SIG-M5 treated with dmso at 0.1 percent for 504 hours (cell line): ENCODE measurements around the gene LARP1.

Experiments
- DNase-seq: peaks from one replicate; lab custom pipeline; 2025; ENCODE audit not compliant: unreplicated experiment; lab: John Stamatoyannopoulos, UW

LARP1 gene

GRCh38 chr5:154851351-154851750 lies 96.2 kb downstream of the LARP1 start:
- no peak for DNase-seq

DNA sequence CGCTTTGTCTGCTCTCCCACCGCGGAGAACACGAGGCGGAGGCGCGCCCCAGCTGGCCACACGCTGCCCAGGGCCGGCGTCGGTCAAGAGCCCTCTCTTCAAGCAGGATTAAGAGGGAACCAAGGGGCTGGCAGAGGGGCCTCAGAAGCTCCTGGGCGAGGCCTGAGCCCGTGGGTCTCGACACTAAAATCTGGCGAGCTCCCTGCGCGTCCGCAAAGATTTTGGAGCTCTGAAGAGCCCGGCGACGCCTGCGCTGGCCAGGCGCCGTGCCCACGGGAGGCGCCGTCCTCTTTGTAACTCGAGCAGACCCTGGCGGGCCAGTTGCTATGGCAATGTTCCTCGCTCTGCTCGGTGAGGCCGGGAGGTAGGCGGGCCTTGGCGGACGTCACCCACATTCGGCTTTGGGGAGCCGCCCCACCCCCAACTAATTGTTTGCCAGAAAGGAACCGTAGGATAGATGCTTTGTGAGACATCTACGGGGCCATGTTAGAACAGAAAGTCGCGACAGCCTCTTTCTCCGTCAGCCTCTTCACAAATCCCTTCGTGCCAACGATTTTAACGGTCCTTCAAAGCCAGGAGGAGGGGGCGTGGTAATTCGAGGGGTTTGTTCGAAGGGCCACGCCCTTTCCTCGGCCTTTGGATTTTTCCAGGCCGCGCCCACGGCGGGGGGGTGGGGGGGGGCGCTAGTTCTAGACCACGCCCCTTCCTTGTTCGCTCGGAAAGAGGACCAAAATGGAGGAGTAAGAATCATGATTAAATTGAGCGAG lies 102.5 kb downstream of the LARP1 start:
- peak; percentile 96 for DNase-seq

GRCh38 chr5:154858297-154858971 lies 103.3 kb downstream of the LARP1 start, which contains the start of gene CNOT8:
TSS of gene CNOT8 (plus strand) at chr5:154858627. CDS start at chr5:154863279, 4,652 bp downstream.
- peak; percentile 98 for DNase-seq

DNA sequence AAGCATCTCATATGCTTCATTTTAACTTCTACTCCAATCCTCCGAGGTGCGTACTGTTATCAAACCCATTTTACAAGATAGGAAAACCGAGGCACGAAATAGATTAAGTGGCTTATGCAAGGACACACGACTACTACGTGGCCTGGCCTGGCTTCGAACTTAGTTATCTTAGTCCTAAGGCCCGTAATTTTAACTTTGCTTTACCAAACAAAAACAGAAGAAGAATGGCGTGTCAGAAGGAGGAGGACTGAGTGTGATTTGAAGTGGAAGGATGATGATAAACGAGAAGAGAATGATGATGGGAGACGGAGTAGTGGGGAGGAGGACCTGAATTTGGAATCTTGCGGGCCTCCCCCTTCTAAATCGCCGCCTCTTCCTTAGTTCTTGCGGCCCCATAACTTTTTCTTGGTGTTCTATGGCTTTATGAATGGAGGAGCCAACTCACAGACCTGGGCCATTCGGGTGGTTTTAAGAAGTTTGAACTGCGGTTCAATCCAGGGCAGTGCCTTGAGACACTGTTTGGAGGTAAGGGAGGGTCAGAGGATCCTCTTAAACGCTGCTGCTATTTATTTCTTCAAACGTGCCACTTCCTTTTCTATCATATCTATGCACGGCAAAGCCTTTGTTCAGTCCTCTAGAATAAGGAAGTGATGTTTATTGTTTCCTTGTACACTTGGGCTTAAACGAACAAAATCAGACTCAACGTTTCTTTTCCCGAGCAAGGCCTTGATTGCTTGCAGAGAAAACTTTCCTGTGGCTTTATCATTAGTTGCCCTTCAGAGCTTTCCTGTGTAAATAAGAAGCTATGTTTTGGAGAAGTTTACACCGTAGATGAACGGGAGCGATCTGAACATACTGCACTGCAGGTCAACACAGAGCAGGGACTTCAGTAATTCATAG lies 104.0 kb downstream of the LARP1 start:
- peak; percentile 94 for DNase-seq

- peak; percentile 84 for DNase-seq
These were observed 104.9 kb downstream of the LARP1 start for GRCh38 chr5:154860123-154860522.

GRCh38 chr5:154860765-154861164 lies 105.6 kb downstream of the LARP1 start:
- DNase-seq = peak; percentile 68

DNA sequence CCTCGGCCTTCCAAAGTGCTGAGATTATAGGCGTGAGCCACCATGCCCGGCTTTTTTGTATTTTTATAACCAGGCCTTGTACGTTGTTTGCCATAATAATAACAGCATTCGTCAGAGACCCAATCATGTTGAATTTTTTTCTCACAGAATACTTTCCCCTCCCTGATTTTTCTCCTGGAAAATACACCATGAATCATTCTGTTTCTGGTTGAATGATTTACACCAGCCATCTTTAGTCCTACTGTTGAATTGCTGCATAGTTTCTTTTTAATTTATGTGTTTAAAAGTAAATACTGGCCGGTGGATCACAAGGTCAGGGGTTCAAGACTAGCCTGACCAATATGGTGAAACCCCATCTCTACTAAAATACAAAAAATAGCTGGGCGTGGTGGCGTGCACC lies 106.8 kb downstream of the LARP1 start:
- no peak for DNase-seq

- DNase-seq = peak; percentile 72
These were observed 107.6 kb downstream of the LARP1 start for GRCh38 chr5:154862766-154863165.

GRCh38 chr5:154863291-154864080 lies 108.3 kb downstream of the LARP1 start:
- peak; percentile 9 for DNase-seq

DNA sequence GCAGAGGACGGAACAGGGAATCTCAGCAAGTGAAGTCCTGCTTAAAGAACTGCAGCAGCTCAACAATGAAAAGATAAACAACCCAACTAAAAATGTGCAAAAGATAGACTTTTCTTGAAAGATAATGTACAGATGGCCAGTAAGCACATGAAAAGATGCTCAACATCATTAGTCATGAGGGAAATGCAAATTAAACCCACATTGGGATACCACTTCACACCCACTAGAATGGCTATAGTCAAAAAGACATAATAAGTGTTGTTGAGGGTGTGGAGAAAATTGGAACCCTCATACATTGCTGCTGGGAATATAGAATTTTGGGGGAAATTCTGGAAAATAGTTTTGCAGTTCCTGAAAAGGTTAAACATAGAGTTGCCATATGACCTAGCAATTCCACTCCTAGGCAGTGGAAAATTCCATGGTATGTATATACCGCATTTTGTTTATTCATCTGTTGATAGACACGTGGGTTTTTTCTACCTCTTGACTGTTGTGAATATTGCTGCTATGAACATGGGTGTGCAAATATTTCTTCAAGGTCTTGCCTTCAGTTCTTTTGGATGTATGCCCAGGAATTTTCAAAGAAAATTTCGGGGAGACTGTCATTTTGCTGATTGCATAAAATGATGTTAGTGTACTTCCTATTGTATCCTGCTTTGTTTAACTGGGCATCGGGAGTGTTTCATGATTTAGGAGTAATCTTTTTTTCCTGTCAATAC lies 110.4 kb downstream of the LARP1 start:
- no peak for DNase-seq

DNA sequence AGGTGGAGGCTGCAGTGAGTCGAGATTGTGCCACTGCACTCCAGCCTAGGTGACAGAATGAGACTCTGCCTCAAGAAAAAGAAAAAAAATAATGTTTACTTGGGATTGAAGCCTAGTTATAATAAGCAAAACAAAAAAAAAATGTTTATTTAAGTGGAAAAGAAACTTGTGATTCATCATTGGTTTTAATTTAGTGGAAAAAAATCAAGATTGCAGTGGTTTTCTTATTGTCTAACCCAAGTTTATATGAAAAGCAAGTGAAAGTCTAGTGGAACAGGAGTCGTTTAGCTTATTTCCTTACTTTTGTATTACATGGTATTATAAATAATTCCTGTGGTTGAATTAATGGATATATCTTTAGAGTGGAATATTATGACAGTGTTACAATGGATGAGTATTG lies 111.7 kb downstream of the LARP1 start:
- no peak for DNase-seq
